NCI-H2107 treated with DMSO at 0.1 percent for 48 hours (cell line): ENCODE measurements around the gene CSMD2.
"Not testable (repeated sequence)": the region's sequence is repeated elsewhere in the genome, so short reads cannot be mapped to it uniquely, and the experiment has no call there.

ENCODE experiments used
- DNase-seq: peaks from one replicate; lab custom pipeline; 2025; ENCODE audit not compliant: unreplicated experiment; lab: John Stamatoyannopoulos, UW

The CSMD2 gene

GRCh38 chr1:34055818-34056217 is 109.2 kb downstream of the CSMD2 start:
- DNase-seq = no peak

- DNase-seq = no peak
Observed at GRCh38 chr1:34054920-34055319, 110.1 kb downstream of the CSMD2 start.

- DNase-seq = no peak
Observed at GRCh38 chr1:34053660-34054059, 111.4 kb downstream of the CSMD2 start.

GRCh38 chr1:34052565-34052964 is 112.5 kb downstream of the CSMD2 start:
- DNase-seq = no peak

GRCh38 chr1:34050709-34051485 is 114.1 kb downstream of the CSMD2 start:
- no peak for DNase-seq

GRCh38 chr1:34049994-34050393 is 115.0 kb downstream of the CSMD2 start:
- DNase-seq = no peak

- DNase-seq = no peak
Observed at GRCh38 chr1:34049477-34049876, 115.6 kb downstream of the CSMD2 start.

GRCh38 chr1:34037856-34038255 is 127.2 kb downstream of the CSMD2 start:
- no peak for DNase-seq

GRCh38 chr1:34037109-34037508 is 127.9 kb downstream of the CSMD2 start:
- no peak for DNase-seq

GRCh38 chr1:34034036-34034435 is 131.0 kb downstream of the CSMD2 start:
- no peak for DNase-seq

GRCh38 chr1:34029954-34030353 is 135.1 kb downstream of the CSMD2 start:
- DNase-seq = no peak

- DNase-seq = no peak
Observed at GRCh38 chr1:34029515-34029914, 135.5 kb downstream of the CSMD2 start.

GRCh38 chr1:34028381-34029055 is 136.5 kb downstream of the CSMD2 start:
- DNase-seq = no peak

- no peak for DNase-seq
Observed at GRCh38 chr1:34025675-34026074, 139.4 kb downstream of the CSMD2 start.

- no peak for DNase-seq
Observed at GRCh38 chr1:34024485-34024884, 140.5 kb downstream of the CSMD2 start.

- DNase-seq = no peak
Observed at GRCh38 chr1:34019741-34020552, 145.1 kb downstream of the CSMD2 start.

- DNase-seq = no peak
Observed at GRCh38 chr1:34018285-34018684, 146.7 kb downstream of the CSMD2 start.

GRCh38 chr1:34016281-34016680 is 148.7 kb downstream of the CSMD2 start:
- DNase-seq = not testable (repeated sequence)

GRCh38 chr1:34013958-34014737 is 150.9 kb downstream of the CSMD2 start:
- no peak for DNase-seq

- no peak for DNase-seq
Observed at GRCh38 chr1:34013136-34013535, 151.9 kb downstream of the CSMD2 start.
